Hepatocyte (in vitro differentiated cells): ENCODE measurements around the gene MT1F.

ENCODE experiments used
- EZH2 ChIP-seq: fragments of 200-600 bp; sonication (generic); IDR thresholded peaks from 2 replicates; pipeline ENCODE4 v1.6.1; 2016; ENCODE audit warnings: antibody characterized with exemption, mild to moderate bottlenecking, borderline replicate concordance
- EZH2phosphoT487 ChIP-seq: fragments of 200-600 bp; sonication (generic); IDR thresholded peaks from one replicate; pipeline ENCODE4 v1.6.1; 2018; ENCODE audit warnings: antibody characterized with exemption, mild to moderate bottlenecking, low read depth, moderate library complexity; ENCODE audit not compliant: unreplicated experiment, severe bottlenecking
- TF ChIP-seq, protein P1 (sequence below): fragments of 200-600 bp; sonication (generic); IDR thresholded peaks from 2 replicates; pipeline ENCODE4 v1.5.1; 2016; ENCODE audit warnings: antibody characterized with exemption, mild to moderate bottlenecking; ENCODE audit not compliant: poor library complexity

DNA sequence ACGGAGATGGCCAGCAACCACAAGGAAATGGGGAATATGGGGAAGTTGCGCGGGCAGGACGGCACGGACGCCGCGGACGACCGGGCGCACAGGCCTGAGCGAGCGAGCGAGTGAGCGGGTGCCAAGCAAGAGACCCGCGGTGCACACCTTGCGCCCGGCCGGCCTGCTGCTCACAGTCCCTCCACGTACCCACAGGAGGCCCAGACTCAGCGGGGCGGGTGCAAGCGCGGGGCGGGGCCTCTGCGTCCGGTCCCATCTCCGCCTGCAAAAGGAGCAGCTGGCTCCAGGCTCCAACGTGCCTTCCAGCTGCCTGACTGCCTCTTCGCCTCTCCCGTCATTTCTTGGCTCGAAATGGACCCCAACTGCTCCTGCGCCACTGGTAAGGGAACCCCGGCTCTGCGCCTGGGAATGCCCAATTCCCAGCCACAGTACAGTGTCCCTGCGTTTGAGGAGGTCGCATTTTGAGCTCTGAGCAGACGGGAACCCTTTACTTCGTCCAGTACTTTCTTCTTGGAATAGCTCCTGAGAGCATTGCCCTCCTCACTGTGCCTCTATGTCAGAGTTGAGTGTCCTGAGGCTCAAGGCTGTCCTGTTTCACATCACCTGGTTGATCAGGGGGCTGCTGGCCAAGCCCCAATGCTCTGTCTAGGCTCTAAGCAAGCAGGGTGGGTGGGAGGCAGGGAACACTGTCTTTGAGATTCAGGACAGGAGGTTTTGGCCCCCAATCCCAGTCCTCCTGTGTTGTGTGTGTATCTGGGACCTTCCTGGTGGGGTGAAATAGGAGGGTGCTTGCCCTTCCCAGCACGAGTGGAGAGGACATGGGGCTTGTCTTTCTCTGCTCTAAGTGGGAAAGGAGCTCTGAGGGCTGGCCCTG is 40.3 kb upstream of the MT1F start:
- TF ChIP-seq, protein P1, sequence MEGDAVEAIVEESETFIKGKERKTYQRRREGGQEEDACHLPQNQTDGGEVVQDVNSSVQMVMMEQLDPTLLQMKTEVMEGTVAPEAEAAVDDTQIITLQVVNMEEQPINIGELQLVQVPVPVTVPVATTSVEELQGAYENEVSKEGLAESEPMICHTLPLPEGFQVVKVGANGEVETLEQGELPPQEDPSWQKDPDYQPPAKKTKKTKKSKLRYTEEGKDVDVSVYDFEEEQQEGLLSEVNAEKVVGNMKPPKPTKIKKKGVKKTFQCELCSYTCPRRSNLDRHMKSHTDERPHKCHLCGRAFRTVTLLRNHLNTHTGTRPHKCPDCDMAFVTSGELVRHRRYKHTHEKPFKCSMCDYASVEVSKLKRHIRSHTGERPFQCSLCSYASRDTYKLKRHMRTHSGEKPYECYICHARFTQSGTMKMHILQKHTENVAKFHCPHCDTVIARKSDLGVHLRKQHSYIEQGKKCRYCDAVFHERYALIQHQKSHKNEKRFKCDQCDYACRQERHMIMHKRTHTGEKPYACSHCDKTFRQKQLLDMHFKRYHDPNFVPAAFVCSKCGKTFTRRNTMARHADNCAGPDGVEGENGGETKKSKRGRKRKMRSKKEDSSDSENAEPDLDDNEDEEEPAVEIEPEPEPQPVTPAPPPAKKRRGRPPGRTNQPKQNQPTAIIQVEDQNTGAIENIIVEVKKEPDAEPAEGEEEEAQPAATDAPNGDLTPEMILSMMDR, result no peak
- TF ChIP-seq EZH2 (no peak), EZH2phosphoT487 (no peak)
